GM18870 (cell line): ENCODE measurements around the gene ARRDC2.
A peak's percentile ranks its signal among the peaks of the same experiment; 100 is the strongest.
"Not testable (repeated sequence)": the region's sequence is repeated elsewhere in the genome, so short reads cannot be mapped to it uniquely, and the experiment has no call there.

Experiments
- ATAC-seq: cut with Tn5 transposase; IDR thresholded peaks from one replicate; pipeline ENCODE4 v1.9.1; 2021; ENCODE audit warnings: moderate library complexity; ENCODE audit not compliant: unreplicated experiment

Gene ARRDC2

DNA sequence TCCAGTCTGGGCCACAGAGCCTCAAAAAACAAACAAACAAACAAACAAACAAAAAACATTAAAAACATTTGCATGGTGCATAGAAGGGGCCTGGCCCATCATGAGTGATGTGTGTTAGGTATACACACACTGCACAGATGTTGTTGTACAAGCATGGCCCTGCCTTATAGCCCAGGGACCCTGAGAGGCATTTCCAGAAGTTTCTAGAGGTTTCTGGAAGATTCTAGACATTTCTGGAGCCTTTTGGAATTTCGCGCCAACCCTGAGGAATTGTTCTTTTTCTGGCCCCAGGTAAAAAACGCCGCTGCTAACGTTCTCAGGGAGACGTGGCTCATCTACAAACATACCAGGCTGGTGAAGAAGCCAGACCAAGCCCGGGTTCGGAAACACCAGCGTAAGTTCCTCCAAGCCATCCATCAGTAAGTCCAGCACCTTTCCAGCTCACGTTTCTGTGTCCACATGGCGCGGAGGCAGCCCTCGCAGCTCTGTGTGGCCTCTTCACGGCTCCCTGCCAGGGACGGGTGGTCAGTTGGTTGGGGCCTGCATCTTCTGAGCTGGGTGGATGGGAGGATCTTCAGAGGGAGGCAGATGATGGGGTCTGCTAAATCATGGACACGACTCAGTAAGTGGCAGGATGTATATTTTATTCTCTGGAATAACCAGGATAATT, 18.4 kb upstream of the ARRDC2 start:
- ATAC-seq: no peak

DNA sequence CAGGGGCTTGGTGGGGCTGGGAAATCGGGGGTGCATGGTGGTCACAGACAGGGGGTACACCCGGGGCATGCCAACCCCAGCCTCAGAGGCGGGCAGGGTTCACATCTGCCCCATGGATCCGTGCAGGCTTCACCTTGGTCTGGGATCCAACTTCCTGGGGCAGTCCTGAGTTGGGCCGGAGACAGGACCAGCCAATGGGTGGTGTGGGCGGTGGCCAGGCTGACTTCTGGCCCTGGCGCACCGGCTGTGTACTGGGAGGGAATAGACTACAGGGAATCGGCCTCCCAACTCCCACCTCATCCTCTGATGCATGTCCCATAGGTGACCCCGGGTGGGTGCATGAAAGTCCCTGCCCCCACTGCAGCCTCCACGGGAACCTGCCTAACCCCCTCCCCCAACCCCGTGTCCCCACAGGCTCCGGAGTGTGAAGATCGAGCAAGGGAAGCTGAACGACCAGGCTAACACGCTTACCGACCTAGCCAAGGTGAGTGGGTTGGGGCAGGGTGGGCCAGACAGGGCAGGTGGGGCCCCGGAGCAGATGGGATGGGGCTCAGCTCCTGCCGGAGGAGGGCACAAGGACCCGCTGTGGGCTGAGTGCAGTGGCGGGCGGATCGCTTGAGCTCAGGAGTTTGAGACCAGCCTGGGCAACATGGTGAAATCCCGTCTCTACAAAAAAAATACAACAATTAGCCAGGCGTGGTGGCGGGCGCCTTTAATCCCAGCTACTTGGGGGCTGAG, 14.7 kb upstream of the ARRDC2 start:
- ATAC-seq: no peak

GRCh38 chr19:17996826-17997316, 11.1 kb upstream of the ARRDC2 start:
- no peak for ATAC-seq

GRCh38 chr19:17997969-17998826, 9.8 kb upstream of the ARRDC2 start:
- no peak for ATAC-seq

- no peak for ATAC-seq
These were observed 9.2 kb upstream of the ARRDC2 start for GRCh38 chr19:17998827-17999150.

GRCh38 chr19:17999684-18000479, 8.1 kb upstream of the ARRDC2 start:
- ATAC-seq: no peak

- no peak for ATAC-seq
These were observed 7.5 kb upstream of the ARRDC2 start for GRCh38 chr19:18000480-18000914.

DNA sequence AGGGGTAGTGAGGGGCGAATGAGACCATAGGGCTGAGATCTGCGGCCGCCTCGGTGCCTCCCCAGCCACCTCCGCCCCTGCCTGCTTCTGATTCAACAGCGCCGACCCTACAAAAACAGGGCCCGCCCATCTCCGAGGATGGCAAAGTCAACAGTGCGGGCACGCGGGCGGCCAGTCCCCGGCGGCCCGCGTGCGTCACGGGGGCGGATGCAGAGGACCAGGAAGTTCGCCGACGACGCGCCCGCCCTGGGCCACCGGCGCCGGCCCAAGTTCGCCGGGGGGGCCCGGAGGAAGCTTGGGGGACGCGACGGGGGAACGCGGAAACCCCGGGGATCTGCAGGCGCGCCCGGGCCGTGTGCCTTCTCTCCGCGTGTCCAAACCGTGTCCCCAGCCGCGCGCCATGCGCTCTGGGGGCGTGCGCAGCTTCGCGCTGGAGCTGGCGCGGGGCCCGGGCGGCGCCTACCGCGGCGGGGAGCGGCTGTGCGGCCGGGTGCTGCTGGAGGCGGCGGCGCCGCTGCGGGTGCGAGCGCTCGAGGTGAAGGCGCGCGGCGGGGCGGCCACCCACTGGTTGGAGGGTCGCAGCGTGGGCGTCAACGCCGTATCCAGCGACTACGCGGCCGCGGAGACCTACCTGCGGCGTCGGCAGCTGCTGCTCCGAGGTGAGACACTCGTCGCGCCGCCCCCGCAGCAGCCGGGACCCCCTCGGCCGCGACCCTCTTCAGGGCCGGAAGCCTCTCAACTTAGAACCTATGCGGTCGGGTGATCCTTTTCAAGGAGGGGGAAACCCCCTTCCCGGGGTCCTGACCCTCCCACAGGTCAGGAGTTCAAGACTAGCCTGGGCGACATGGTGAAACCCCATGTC, 6.8 kb upstream of the ARRDC2 start:
- ATAC-seq: no peak

- no peak for ATAC-seq
These were observed 6.1 kb upstream of the ARRDC2 start for GRCh38 chr19:18001777-18002345.

DNA sequence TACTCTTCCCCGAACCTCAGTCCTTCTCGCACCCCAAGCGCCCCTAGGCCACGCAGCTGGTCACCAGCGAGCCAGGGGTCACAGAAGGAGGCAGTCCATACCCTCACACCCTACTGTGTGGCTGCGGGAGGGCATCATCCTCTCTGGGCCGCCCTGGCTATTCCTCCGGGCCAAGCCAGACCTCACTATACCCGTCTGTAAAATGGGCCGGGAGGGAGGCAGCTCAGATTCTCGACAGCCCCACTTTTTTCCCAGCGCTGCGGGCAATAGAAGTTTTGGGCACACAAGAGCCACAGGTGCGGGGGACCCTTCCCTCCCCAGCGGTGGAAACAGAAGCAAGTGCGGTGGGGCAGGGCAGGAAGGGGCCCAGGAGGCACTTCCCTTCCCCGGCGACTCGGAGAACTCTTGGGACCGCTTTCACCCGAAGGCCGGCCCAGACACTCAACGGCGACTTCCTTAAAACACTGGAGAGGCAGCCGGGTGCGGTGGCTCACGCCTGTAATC, 5.6 kb upstream of the ARRDC2 start:
- ATAC-seq: no peak

- ATAC-seq: not testable (repeated sequence)
These were observed 2.2 kb upstream of the ARRDC2 start for GRCh38 chr19:18005750-18006149.

DNA sequence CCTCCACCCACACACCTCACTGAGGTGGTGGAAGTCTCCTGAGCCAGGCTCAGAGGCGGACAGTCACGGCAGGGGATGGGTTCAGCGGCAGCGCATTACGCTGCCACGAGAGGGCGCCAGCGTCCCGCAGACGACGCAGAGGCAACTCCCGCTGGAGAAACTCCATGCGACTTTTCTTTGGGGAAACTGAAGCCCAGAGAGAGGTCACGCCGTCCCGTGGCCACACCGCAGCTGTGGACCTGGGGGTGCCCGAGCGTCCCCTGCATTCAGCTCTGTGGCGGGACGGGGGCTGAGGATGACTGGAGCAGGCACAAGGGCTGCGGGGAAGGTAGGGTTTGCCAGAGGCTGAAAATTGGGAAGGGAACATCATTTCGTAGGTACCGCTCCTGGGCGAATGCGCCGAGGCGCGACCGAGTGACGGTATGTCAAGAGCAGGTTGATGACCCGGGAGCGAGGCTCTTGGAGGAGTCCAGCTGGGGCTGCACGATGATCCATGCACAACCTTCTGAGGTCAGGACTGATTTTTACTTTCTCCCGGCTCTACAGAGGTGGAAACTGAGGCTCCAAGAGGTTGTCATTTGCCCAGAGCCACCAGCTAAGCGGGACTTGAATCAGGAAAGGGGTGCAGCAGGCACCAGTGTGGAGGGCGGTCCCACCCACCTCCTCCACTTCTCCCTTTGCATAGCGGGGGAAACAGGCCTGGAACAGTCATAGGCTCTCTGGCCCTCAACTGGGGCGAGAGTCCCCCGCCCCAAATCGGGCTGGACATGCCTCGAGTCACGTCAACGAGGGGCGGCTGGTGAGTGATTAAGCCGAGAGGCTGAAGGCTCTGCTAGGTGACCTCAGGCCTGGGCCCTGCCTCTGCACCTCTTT, 690 bp upstream of the ARRDC2 start:
- peak; percentile 38 for ATAC-seq

DNA sequence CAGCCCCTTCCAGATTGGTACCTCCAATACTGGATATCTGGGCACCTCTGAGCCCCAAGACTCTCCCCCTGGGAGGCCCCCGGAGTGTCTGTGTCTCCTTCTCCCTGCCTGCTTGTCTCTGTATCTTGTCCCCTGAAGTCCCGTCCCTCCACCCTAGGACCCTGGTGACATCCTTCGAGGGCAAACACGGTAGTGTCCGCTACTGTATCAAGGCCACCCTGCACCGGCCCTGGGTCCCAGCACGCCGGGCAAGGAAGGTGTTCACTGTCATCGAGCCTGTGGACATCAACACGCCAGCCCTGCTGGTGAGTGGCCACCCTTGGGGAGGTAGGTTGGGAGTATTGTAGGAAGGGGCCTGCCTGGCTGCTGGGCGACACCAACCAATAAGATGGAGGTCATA, 844 bp downstream of the ARRDC2 start:
- ATAC-seq: no peak

DNA sequence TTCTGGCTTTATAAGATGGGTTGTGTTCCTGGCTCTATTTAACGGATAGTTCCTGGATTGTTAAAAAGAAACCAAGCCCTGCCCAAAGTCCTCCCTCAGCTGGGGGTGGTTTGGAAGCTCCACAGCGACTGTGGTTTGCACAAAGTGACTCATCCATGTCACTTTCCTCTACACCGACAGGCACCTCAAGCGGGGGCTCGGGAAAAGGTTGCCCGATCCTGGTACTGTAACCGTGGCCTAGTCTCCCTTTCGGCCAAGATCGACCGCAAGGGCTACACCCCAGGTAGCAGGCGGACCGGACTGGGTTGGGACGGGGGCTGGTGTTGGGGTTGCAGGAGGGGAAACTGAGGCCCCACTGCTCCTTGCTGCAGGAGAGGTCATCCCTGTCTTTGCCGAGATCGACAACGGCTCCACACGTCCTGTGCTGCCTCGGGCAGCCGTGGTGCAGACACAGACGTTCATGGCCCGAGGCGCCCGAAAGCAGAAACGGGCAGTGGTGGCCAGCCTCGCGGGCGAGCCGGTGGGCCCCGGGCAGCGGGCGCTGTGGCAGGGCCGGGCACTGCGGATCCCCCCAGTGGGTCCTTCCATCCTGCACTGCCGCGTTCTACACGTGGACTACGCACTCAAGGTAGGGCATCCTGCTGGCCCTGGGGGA, 1.6 kb downstream of the ARRDC2 start:
- ATAC-seq: no peak

- no peak for ATAC-seq
These were observed 2.2 kb downstream of the ARRDC2 start for GRCh38 chr19:18010149-18010548.

- ATAC-seq: no peak
These were observed 5.5 kb downstream of the ARRDC2 start for GRCh38 chr19:18013210-18014111.

DNA sequence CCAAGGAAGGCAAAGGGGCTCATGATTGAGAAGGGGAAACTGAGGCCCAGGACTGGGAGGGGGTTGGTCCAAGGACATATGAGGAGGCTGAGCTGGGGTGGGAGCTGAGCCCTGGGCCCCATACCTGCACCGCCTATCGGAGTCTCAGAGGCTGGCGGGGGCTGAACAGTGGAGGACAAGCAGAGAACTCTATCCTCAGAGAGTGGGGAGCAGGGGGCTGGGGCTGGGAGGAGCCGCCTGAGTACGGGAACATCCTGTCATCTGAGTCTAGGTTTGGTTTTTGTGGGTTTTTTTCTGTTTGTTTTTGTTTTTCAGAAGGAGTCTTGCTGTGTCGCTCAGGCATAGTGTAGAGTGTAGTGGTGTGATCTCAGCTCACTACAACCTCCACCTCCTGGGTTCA, 6.2 kb downstream of the ARRDC2 start:
- no peak for ATAC-seq
